Measurements from ENCODE around the gene ATXN1. TPM values are rescaled to one million over a fixed set of nuclear protein-coding genes. Genes with fewer than 3 reads are reported as not detected.
"Not testable (repeated sequence)": the region's sequence is repeated elsewhere in the genome, so short reads cannot be mapped to it uniquely, and the experiment has no call there.

Gene ATXN1
- total and polyA plus RNA-seq, 2 experiments from 2014 or later, result 14.2 to 20.1 TPM

DNA sequence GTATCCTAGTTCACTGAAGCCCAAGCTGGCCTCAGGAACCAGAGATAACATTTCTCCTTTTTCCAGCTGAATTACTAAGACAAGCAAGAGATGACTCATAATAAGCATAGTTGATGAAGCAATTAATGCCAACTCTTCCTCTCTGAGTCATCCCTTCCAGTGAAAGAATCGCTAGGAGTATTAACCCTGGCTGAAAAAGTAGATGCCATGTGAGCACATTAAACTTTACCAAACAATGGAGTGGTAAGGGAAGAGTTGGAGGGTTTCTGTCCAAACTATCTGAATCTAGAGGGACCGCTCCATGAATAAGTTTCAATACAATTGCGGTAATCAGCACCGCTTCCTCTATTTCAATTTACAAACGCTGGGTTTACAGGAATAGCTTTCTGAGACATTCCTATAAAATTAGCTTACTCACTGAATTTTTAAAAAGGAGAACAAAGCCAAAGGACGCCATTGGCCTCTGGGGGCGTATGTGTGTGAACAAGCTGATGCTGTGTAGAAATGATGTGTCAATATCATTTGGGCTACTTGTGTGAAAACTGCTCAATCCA, 48.3 kb downstream of the ATXN1 start:
- H3K9me2 ChIP-seq (ENCODE audit: insufficient read depth), result no peaks in the 10 kb centered on the region
- peak overlapping the region; percentile 85 for H3K4me2 ChIP-seq (ENCODE audit: unreplicated experiment)
- H3K27me3 ChIP-seq (replicated peaks; ENCODE audit: insufficient read depth), result no peaks in the 10 kb centered on the region
- peak overlapping the region; percentile 62 for H3K4me3 ChIP-seq
- no peaks in the 10 kb centered on the region for H3K9me3 ChIP-seq (ENCODE audit: low read depth)
- no peak for TF ChIP-seq EZH2 (IDR thresholded peaks at IDR 0.05; ENCODE audit: insufficient read depth, poor library complexity, severe bottlenecking)
- TF ChIP-seq EZH2phosphoT487 (IDR thresholded peaks at IDR 0.05; ENCODE audit: insufficient read depth, low read depth), result no peak
- in situ Hi-C loops (cut with MboI), result no loop called here
- H3K79me2 ChIP-seq (ENCODE audit: insufficient read depth), result peaks cover 89% of the 10 kb centered on the region
- peak; percentile 95 for DNase-seq
- peak overlapping the region; percentile 92 for H3K27ac ChIP-seq
- peaks cover 20% of the 10 kb centered on the region for H3K4me1 ChIP-seq (ENCODE audit: insufficient read depth)
- H2AFZ ChIP-seq, result peak overlapping the region; percentile 61
- H3F3A ChIP-seq (ENCODE audit: insufficient read depth), result peaks cover 40% of the 10 kb centered on the region
- H3K36me3 ChIP-seq (ENCODE audit: low read depth), result no peaks in the 10 kb centered on the region
- H4K20me1 ChIP-seq (ENCODE audit: insufficient read depth), result no peaks in the 10 kb centered on the region
- H3K9ac ChIP-seq, result peak overlapping the region; percentile 76
- 6 to 9% methylated on average over 7 of the region's 7 CpGs for WGBS, 2 experiments (ENCODE audit: low coverage in 1 of 2, low lambda C conversion rate in 2 of 2, missing lambda C conversion rate in 2 of 2)

DNA sequence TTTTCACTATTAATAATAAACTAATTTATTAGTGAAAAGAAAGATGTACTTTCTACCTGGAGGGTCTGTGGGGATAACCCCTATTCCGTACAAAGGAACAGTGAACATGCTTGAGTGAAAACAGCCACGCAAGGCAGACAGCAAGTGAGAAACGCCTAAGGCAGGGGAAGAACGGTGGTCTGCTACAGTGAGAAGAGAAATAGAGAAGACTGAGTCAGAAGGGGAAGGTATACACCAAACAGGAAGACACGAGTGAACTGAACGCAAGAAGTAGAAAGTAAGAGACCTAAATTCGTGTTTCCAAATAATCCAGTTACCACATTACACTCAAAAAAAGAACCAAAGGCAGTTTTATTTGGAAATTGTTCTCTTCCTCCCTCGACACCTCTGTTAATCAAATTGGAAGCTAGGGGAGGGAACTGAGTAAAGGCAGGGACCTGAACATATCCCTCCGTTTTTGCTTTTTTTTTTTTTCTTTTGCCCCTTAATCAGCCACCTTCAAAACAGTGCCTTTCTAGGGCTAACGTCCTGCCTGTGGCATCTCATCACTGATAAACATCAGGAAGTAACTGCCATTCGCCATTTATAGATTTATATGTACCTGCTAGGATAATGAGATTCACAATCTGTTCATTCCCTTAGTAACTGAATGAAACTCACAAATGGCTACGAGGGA, 48.9 kb downstream of the ATXN1 start:
- Histone ChIP-seq H3K4me1 (ENCODE audit: insufficient read depth) (peaks cover 20% of the 10 kb centered on the region), H3K9ac (peak overlapping the region; percentile 76), H3K9me3 (ENCODE audit: low read depth) (no peaks in the 10 kb centered on the region), H3K9me2 (ENCODE audit: insufficient read depth) (no peaks in the 10 kb centered on the region), H3K27ac (peak overlapping the region; percentile 92), H3K27me3 (replicated peaks; ENCODE audit: insufficient read depth) (no peaks in the 10 kb centered on the region), H2AFZ (peak overlapping the region; percentile 61), H3K4me3 (peak overlapping the region; percentile 62), H4K20me1 (ENCODE audit: insufficient read depth) (no peaks in the 10 kb centered on the region), H3K79me2 (ENCODE audit: insufficient read depth) (peaks cover 89% of the 10 kb centered on the region), H3K4me2 (ENCODE audit: unreplicated experiment) (peak overlapping the region; percentile 85), H3F3A (ENCODE audit: insufficient read depth) (peaks cover 40% of the 10 kb centered on the region), H3K36me3 (ENCODE audit: low read depth) (no peaks in the 10 kb centered on the region)
- 48 to 49% methylated on average over 12 of the region's 12 CpGs for WGBS, 2 experiments (ENCODE audit: low coverage in 1 of 2, low lambda C conversion rate in 2 of 2, missing lambda C conversion rate in 2 of 2)
- no peak for TF ChIP-seq EZH2 (IDR thresholded peaks at IDR 0.05; ENCODE audit: insufficient read depth, poor library complexity, severe bottlenecking)
- no peak for TF ChIP-seq EZH2phosphoT487 (IDR thresholded peaks at IDR 0.05; ENCODE audit: insufficient read depth, low read depth)
- in situ Hi-C loops (cut with MboI), result no loop called here
- no peak for DNase-seq

DNA sequence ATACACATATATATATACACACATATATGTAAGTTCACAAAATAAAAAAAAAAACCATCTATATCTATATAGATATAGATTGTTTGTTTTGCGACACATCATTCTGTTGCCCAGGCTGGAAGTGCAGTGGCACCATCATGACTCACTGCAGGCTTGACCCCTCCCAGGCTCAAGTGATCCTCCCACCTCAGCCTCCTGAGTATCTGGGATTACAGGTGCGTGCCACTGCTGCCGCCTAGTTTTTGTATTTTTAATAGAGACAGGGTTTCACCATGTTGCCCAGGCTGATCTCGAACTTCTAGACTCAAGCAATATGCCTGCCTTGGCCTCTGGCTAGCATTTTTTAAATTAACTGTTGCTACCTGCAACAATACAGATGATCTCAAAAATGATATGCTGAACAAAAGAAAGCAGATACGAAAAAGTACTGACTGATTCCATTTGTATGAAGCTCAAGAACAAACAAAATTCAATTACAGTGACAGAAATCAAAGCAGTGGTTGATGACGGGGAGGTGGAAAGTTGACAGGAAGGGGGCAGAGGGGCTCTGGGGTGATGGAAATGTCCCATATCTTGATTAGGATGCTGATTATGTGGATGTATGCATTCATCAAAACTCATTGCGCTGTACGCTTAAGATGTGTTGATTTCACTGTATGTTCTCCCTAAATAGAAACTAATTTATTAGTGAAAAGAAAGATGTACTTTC, 49.6 kb downstream of the ATXN1 start:
- Histone ChIP-seq H3K9me2 (ENCODE audit: insufficient read depth) (no peaks in the 10 kb centered on the region; the same call in 1 of the 2 replicates), H3K4me1 (ENCODE audit: insufficient read depth) (peaks cover 20% of the 10 kb centered on the region), H3K9me3 (ENCODE audit: low read depth) (no peaks in the 10 kb centered on the region), H3F3A (ENCODE audit: insufficient read depth) (peaks cover 40% of the 10 kb centered on the region), H2AFZ (no peak overlapping the region), H3K4me3 (peak overlapping the region; percentile 62), H3K36me3 (ENCODE audit: low read depth) (no peaks in the 10 kb centered on the region), H3K4me2 (ENCODE audit: unreplicated experiment) (peak overlapping the region; percentile 85), H3K27me3 (replicated peaks; ENCODE audit: insufficient read depth) (no peaks in the 10 kb centered on the region), H3K9ac (peak overlapping the region; percentile 76; the same call in 1 of the 2 replicates), H3K27ac (peak overlapping the region; percentile 92), H4K20me1 (ENCODE audit: insufficient read depth) (no peaks in the 10 kb centered on the region), H3K79me2 (ENCODE audit: insufficient read depth) (peaks cover 89% of the 10 kb centered on the region)
- WGBS, 2 experiments (ENCODE audit: low coverage in 1 of 2, low lambda C conversion rate in 2 of 2, missing lambda C conversion rate in 2 of 2), result 82 to 85% methylated on average over 8 of the region's 8 CpGs
- no peak for TF ChIP-seq EZH2 (IDR thresholded peaks at IDR 0.05; ENCODE audit: insufficient read depth, poor library complexity, severe bottlenecking)
- no peak for TF ChIP-seq EZH2phosphoT487 (IDR thresholded peaks at IDR 0.05; ENCODE audit: insufficient read depth, low read depth)
- in situ Hi-C loops (cut with MboI), result no loop called here
- DNase-seq, result peak; percentile 27

DNA sequence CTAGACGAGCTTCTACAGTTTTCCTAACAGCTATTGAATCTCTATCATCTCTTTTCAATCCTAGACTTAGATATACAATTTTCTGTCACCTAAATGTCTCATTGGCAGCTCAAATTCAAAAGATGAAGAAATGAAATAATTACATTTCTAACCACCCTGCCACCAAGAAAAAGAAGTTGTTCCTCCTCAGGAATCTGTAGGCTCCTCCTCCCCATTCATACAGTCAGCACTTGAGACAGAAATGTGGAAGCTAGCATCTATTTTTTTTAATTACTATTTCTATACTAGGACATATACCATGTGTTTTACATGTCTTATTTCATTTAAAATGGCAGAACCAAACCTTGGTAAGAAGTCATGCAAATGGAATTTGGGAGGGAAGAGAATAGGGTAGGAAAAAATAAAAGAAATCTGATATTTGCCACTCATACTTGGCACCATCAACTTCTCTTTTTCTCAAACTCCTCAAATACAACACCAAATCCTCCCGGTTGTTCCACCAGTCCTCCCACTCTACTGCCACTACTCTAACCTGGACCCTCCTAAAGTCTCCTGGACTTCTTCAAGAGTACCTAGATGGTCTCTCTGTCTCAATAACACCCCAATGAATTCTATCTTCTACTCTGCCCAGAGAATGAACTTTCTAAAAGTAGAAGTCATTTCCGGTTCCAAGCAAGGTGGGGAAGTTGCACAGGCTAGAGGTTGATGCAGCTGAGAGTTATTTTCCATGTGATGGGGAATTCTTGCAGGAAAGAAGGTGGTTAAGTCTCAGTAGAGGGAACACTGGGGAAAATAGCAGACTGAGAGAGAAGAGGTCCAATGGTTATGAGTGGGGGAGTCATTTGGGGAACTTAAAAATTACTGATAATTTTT, 54.1 kb downstream of the ATXN1 start:
- Histone ChIP-seq H3K9ac (no peak overlapping the region), H3K27ac (no peak overlapping the region), H3K4me2 (ENCODE audit: unreplicated experiment) (no peak overlapping the region), H3K9me3 (ENCODE audit: low read depth) (no peaks in the 10 kb centered on the region), H3K27me3 (replicated peaks; ENCODE audit: insufficient read depth) (no peaks in the 10 kb centered on the region), H3K36me3 (ENCODE audit: low read depth) (no peaks in the 10 kb centered on the region), H3K79me2 (ENCODE audit: insufficient read depth) (peaks cover 99% of the 10 kb centered on the region), H3K4me1 (ENCODE audit: insufficient read depth) (peaks cover 20% of the 10 kb centered on the region), H3K9me2 (ENCODE audit: insufficient read depth) (no peaks in the 10 kb centered on the region; the same call in 1 of the 2 replicates), H3F3A (ENCODE audit: insufficient read depth) (peaks cover 29% of the 10 kb centered on the region), H4K20me1 (ENCODE audit: insufficient read depth) (no peaks in the 10 kb centered on the region), H3K4me3 (no peak overlapping the region), H2AFZ (no peak overlapping the region)
- WGBS, 2 experiments (ENCODE audit: low coverage in 1 of 2, low lambda C conversion rate in 2 of 2, missing lambda C conversion rate in 2 of 2), result 97 to 100% methylated on average over 3 of the region's 3 CpGs
- in situ Hi-C loops (cut with MboI), result no loop called here
- DNase-seq, result no peak
- no peak for TF ChIP-seq EZH2 (IDR thresholded peaks at IDR 0.05; ENCODE audit: insufficient read depth, poor library complexity, severe bottlenecking)
- no peak for TF ChIP-seq EZH2phosphoT487 (IDR thresholded peaks at IDR 0.05; ENCODE audit: insufficient read depth, low read depth)

DNA sequence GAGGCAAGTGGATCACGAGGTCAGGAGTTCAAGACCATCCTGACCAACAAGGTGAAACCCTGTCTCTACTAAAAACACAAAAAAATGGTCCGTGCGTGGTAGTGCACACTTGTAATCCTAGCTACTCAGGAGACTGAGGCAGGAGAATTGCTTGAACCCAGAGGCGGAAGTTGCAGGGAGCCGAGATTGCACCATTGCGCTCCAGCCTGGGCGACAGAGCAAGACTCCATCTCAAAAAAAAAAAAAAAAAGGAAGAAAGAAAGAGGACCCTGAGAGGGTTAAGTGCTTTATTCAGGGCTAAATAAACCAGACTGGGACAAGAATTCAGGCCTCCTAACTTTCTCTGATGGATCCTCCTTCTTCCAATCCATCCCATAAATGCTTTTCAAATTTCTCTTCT, 54.8 kb downstream of the ATXN1 start:
- H2AFZ ChIP-seq; H3K9me3 ChIP-seq (ENCODE audit: low read depth); H3K27ac ChIP-seq; H4K20me1 ChIP-seq (ENCODE audit: insufficient read depth); H3K9me2 ChIP-seq (ENCODE audit: insufficient read depth); H3K27me3 ChIP-seq (replicated peaks; ENCODE audit: insufficient read depth); H3K4me2 ChIP-seq (ENCODE audit: unreplicated experiment); DNase-seq; in situ Hi-C loops (cut with MboI); H3K9ac ChIP-seq; H3K36me3 ChIP-seq (ENCODE audit: low read depth); H3K4me3 ChIP-seq: not testable (repeated sequence)
- 96% methylated on average over 7 of the region's 7 CpGs for WGBS, 2 experiments (ENCODE audit: low coverage in 1 of 2, low lambda C conversion rate in 2 of 2, missing lambda C conversion rate in 2 of 2)
- peaks cover 22% of the 10 kb centered on the region for H3F3A ChIP-seq (ENCODE audit: insufficient read depth)
- H3K4me1 ChIP-seq (ENCODE audit: insufficient read depth), result peaks cover 14% of the 10 kb centered on the region
- H3K79me2 ChIP-seq (ENCODE audit: insufficient read depth), result peaks cover 98% of the 10 kb centered on the region

Data from GM23248 (cell line).